HG03066 (cell line): ENCODE data around the gene TMCO4.
"Not testable (repeated sequence)": the region's sequence is repeated elsewhere in the genome, so short reads cannot be mapped to it uniquely, and the experiment has no call there.

Source experiments
- ATAC-seq: cut with Tn5 transposase; IDR thresholded peaks from one replicate; pipeline ENCODE4 v1.9.1; 2021; ENCODE audit warnings: low read depth; ENCODE audit not compliant: unreplicated experiment

Gene TMCO4

DNA sequence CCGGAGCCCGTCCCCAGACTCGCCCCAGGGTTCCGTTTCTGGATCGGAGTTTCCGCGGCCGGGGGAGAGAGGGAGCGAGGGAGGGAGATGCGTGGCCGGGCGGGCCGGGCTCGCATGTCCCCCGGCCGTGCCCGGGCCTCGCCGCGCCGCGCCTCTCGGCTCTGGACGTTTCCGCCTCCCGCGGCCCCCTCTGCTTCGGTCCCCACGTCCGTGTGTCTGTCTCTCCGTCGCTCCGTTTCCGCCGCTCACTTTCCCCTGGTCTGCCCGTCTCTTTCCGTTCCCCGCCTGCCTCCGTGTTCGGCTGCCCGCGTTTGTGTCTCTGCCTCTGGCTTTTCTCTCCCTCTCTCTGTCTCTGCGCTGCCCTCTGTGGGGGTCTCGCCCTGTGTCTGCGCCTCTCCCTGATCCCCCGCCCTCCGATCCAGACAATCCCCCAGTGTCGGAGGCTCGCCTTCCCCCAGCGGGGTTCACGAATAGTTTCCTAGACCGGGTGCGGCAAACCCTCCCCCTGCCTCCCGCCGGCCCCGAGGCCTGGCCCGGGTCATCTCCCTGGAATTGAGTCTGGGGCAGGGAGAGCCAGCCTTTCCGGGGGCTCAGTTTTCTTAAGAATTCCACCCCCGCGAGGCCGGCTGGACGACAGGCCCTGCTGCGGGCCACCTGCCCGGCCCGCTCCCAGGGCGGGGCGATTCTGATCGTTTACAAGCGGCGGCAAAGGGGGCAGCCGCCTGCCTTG lies 154.9 kb downstream of the TMCO4 start:
- ATAC-seq, result no peak

DNA sequence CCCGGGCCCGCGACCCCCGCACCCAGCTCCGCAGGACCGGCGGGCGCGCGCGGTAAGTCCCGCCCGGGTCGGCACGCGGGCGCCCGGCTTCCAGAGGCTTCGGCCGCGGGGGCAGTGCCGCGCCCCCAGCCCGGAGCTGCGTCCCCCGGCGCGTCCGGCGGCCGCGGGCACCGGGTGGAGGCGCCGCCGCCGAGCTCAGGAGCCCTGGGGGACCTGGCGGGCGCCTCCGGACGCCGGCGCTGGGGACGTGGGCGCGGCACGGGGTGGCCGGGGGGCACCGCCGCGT lies 155.4 kb downstream of the TMCO4 start:
- ATAC-seq, result no peak

DNA sequence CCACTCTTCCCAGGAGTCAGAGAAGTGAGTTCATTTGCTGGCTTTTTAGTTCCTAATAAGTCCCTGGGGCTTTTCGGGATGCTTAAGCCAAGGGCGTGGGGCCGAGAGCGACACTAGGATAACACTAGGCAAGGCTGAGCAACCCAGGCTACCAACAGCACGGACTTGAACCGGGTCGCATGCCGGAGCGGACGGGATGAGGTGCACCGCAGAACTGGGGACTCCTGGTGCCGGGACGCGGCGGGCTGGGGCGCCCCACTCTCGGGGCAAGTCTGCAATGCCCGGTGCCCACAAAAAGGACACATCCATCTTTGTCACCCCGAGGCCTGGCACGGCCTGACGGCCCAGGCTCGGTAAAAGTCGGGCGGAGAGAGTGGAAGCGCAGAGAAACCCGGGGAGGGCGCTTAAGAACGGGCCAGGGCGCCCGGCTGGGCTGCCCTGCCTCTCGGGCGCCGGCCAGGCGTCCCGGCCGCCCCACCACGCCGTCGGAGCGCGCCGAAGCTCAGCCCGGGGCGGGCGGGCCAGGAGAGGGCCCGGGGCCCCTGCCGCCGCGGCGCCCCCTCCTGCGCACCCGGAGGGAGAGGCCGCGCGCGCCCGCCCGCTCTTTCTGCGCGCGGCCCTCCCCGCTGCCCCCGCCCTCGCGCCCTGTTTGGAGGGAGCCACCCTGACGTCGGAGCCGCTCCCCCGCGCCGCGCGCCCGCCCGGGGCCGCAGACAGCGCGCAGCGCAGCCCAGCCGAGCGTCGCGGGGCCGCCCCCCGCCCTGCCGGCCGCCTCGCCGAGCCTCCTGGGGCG lies 155.9 kb downstream of the TMCO4 start, which contains the start of gene NBL1:
Gene NBL1, plus strand, starts transcription at position 710 of the 793 bp plus-strand sequence. CDS start 10,720 bp downstream, outside the sequence.
- ATAC-seq, result no peak

DNA sequence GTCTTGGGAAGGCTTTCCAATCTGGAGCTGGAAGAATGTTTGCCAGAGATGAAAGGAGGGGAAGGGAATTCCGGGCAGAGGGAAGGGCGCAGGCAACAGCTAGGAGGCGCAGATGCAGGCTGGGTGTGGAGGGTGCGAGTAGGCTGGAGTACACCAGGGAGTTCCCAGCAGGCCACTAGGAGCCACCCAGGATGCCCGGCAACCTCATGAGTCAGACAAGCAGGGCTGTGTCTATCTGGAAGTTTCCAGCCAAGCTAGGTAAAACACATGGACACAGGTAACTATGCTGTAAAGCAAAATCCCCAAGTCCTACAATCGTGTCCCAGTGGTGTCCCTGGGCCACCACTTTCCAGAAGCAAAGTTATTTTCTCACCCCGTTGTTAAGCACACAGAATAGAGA lies 156.6 kb downstream of the TMCO4 start:
- no peak for ATAC-seq

DNA sequence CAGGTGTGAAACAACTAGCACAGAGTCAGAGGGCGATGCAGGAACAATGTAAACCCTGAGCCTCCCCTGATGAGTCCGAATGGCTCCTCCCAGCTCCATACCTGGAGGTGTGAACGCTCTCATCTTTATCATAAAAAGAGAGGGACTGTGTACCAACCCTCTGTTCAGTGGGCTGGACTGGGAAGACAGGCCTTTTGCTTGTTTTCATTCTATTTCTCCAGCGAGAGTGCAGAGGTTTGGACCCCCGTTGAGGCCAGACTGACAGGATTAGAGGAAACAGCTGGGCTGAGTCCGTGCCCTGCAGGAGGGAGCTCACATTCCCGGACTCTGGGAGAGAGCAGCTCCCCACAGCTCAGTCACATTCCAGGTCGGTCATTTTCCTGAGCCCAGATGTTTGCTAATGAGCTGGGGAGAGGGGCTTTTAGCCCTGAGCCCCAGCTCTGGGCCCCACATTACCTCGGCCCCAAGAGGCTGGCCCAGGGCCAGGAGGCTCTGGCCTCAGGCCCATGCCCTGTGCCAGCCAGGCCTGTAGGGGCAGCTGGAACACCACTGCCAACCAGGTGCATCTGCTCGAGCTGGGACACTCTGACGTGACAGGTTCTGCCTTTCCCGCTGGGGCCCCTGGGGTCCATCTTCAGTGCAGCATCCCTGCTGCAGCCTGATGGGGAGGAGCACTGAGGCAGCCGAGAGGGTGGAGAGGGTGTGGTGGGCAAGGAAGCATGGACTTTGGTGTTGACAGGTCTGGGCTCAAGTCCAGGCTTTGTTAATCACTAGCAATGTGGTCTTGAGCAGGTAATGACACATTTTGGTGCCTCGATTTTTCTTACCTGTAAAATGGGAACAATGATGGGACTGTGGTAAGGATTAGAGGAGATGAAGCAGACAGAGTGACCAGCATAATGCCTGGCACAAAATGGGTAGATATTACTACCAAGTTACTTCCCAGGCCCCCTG lies 159.1 kb downstream of the TMCO4 start:
- ATAC-seq, result no peak

DNA sequence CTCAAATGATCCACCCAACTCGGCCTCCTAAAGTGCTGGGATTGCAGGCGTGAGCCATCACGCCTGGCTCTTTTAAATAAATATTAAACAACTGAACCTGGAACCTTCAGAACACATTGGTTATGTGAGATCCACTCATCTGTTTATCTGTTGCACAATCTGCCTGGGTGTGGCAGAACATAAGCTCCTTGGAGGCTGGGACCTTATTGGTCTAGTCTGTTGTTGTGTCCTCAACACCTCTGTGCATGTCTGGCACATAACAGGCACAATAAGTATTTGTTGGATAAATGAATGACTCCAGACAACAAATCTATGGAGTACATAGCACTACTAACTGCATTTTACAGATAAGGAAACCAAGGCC lies 159.7 kb downstream of the TMCO4 start:
- no peak for ATAC-seq

- not testable (repeated sequence) for ATAC-seq
These were observed 160.5 kb downstream of the TMCO4 start for GRCh38 chr1:19639228-19639627.

DNA sequence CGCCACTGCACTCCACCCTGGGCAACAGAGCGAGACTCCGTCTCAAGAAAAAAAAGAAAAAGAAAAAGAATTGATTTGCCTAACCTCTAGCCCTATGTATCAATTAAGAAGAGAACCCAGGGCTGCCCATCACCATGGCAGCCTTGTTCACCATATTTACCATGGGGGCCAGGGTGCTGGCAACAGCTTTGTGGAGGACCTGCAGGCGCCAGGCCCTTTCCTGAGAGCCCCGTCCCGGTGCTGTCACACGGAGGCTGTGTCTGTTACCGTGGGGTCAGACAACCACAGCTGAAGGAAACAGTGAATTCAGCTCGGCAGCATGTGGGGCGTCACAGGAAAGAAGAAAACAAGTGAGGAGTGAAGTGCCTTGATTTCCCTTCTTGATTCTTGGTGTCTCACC lies 162.1 kb downstream of the TMCO4 start:
- no peak for ATAC-seq

DNA sequence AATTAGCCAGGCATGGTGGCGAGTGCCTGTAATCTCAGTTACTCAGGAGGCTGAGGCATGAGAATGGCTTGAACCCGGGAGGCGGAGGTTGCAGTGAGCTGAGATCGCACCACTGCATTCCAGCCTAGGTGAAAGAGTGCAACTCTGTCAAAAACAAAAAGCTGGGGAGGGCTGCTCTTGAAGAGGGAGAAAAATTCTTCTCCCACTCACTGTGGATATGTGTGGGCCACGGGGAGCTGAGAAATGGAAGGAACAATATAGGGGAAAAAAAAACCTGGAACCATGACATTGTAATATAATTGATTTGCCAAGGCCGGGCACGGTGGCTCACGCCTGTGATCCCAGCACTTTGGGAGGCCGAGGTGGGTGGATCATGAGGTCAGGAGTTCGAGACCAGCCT lies 163.0 kb downstream of the TMCO4 start:
- not testable (repeated sequence) for ATAC-seq

GRCh38 chr1:19636065-19636464 lies 163.7 kb downstream of the TMCO4 start:
- ATAC-seq, result no peak

DNA sequence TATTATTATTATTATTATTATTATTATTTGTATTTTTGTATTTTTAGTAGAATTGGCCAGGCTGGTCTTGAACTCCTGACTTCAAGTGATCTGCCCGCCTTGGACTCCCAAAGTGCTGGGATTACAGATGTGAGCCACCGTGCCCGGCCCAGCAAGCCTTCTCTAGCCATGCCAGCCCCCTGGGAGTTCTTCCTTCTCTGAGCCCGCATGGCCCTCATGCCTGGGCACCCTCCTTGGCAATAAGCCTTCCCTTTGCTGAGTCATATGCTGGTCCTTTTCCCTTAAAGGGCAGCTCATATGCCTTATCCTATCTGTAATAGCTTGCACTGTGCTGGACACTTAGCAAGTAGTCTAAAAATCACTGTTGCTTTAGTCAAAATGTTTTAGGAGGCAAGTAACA lies 164.1 kb downstream of the TMCO4 start:
- no peak for ATAC-seq

GRCh38 chr1:19635064-19635463 lies 164.7 kb downstream of the TMCO4 start:
- not testable (repeated sequence) for ATAC-seq

DNA sequence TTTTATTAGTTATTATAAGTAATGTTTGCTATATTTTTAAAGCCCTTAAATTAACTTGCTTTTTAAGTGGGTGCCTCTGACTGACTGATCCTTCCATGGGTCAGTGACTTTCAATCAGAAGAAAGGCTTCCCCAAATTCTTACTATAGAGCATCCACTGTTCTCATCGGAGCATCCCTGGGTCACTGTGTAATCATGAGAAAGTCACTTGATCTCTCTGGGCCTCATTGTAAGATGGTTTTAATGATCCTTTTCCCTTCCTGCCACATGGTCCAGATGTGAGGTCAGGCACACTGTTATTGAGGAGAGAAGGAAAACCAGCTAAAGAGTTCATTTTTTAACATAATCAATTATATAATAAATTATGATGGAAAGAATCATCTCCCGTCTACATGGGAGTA lies 166.6 kb downstream of the TMCO4 start:
- no peak for ATAC-seq
